ENCODE results near the gene DPP10.

DPP10 gene

GRCh38 chr2:115867024-115867423 lies 1424.6 kb downstream of the DPP10 start:
- no peak for DNase-seq (ENCODE audit: low spot score)
- in situ Hi-C loops (cut with MboI; ENCODE audit: low sequenced_read_pairs, unreplicated experiment): no loop called here
- no peak for TF ChIP-seq CTCF (IDR thresholded peaks at IDR 0.05; ENCODE audit: borderline replicate concordance, control extremely low read depth, extremely low read depth, insufficient read depth, missing control alignments)

- in situ Hi-C loops (cut with MboI; ENCODE audit: low sequenced_read_pairs, unreplicated experiment): no loop called here
- TF ChIP-seq CTCF (IDR thresholded peaks at IDR 0.05; ENCODE audit: borderline replicate concordance, control extremely low read depth, extremely low read depth, insufficient read depth, missing control alignments): no peak
Observed at GRCh38 chr2:115874427-115874826, 1432.0 kb downstream of the DPP10 start.

GRCh38 chr2:115880558-115880957 lies 1438.1 kb downstream of the DPP10 start:
- DNase-seq (ENCODE audit: low spot score): no peak
- in situ Hi-C loops (cut with MboI; ENCODE audit: low sequenced_read_pairs, unreplicated experiment): no loop called here
- no peak for TF ChIP-seq CTCF (IDR thresholded peaks at IDR 0.05; ENCODE audit: borderline replicate concordance, control extremely low read depth, extremely low read depth, insufficient read depth, missing control alignments)

More at GRCh38 chr2:115874427-115874826, 1432.0 kb downstream of the DPP10 start:
- no peak for DNase-seq (ENCODE audit: low spot score)

- in situ Hi-C loops (cut with MboI; ENCODE audit: low sequenced_read_pairs, unreplicated experiment): no loop called here
- no peak for TF ChIP-seq CTCF (IDR thresholded peaks at IDR 0.05; ENCODE audit: borderline replicate concordance, control extremely low read depth, extremely low read depth, insufficient read depth, missing control alignments)
- DNase-seq (ENCODE audit: low spot score): no peak
Observed at GRCh38 chr2:115887209-115887776, 1444.9 kb downstream of the DPP10 start.
